GM23338 (cell line): ENCODE measurements around the gene AHNAK2. TPM values are rescaled to one million over a fixed set of nuclear protein-coding genes. Genes with fewer than 3 reads are reported as not detected.

ENCODE experiments used
- ATAC-seq: fragments of 200-7000 bp; cut with Tn5 transposase; 3 replicates; pipeline ENCODE4 v1.9.1; 2020
- DNase-seq: peaks from one replicate; pipeline ENCODE4 v3.0.0-alpha.2; 2015; ENCODE audit warnings: low spot score
- H2AFZ ChIP-seq: fragments of 200-600 bp; sonication (generic); 2 replicates; pipeline ENCODE4 v1.8.0; 2016; ENCODE audit warnings: antibody characterized with exemption, mild to moderate bottlenecking, moderate library complexity
- H3F3A ChIP-seq: fragments of 200-600 bp; sonication (generic); replicated peaks from 2 replicates; pipeline ENCODE4 v1.8.0; 2017; ENCODE audit warnings: antibody characterized with exemption, mixed run types, low read depth
- H3K27ac ChIP-seq: fragments of 200-600 bp; sonication (generic); 2 replicates; pipeline ENCODE4 v1.6.1; 2016; ENCODE audit warnings: low read depth
- H3K27me3 ChIP-seq: fragments of 200-600 bp; sonication (generic); 2 replicates; pipeline ENCODE4 v1.8.0; 2016; ENCODE audit warnings: mild to moderate bottlenecking, mixed run types, moderate library complexity; ENCODE audit not compliant: insufficient read depth
- H3K36me3 ChIP-seq: fragments of 200-600 bp; sonication (generic); 2 replicates; pipeline ENCODE4 v1.8.0; 2016; ENCODE audit warnings: mild to moderate bottlenecking; ENCODE audit not compliant: insufficient read depth
- H3K4me1 ChIP-seq: fragments of 200-600 bp; sonication (generic); 2 replicates; pipeline ENCODE4 v1.8.0; 2016; ENCODE audit warnings: mild to moderate bottlenecking, moderate library complexity; ENCODE audit not compliant: insufficient read depth
- H3K4me2 ChIP-seq: fragments of 200-600 bp; sonication (generic); 2 replicates; pipeline ENCODE4 v1.7.1; 2017; ENCODE audit warnings: mixed run types
- H3K4me3 ChIP-seq: fragments of 200-600 bp; sonication (generic); 2 replicates; pipeline ENCODE4 v1.6.1; 2016; ENCODE audit warnings: mixed run types
- H3K79me2 ChIP-seq: fragments of 200-600 bp; sonication (generic); replicated peaks from 2 replicates; pipeline ENCODE4 v1.8.0; 2017; ENCODE audit warnings: mild to moderate bottlenecking; ENCODE audit not compliant: insufficient read depth
- H3K9me2 ChIP-seq: fragments of 200-600 bp; sonication (generic); 2 replicates; pipeline ENCODE4 v1.8.0; 2017; ENCODE audit not compliant: insufficient read depth
- H4K20me1 ChIP-seq: fragments of 200-600 bp; sonication (generic); replicated peaks from 2 replicates; pipeline ENCODE4 v1.8.0; 2017; ENCODE audit warnings: mild to moderate bottlenecking; ENCODE audit not compliant: insufficient read depth
- H3K27ac Mint-ChIP-seq: 2 replicates; pipeline ENCODE4 v1.8.0; 2020; ENCODE audit warnings: inconsistent platforms, mild to moderate bottlenecking, moderate library complexity, mixed read lengths
- H3K27me3 Mint-ChIP-seq: 3 replicates; pipeline ENCODE4 v1.8.0; 2022; ENCODE audit warnings: low read depth, mild to moderate bottlenecking, moderate library complexity, mixed read lengths, inconsistent platforms; ENCODE audit not compliant: insufficient read depth, poor library complexity
- H3K36me3 Mint-ChIP-seq: 3 replicates; pipeline ENCODE4 v1.8.0; 2021; ENCODE audit warnings: low read depth, mild to moderate bottlenecking, inconsistent platforms, moderate library complexity, mixed read lengths
- H3K4me1 Mint-ChIP-seq: 3 replicates; pipeline ENCODE4 v1.8.0; 2020; ENCODE audit warnings: mild to moderate bottlenecking, inconsistent platforms, mixed read lengths
- H3K4me3 Mint-ChIP-seq: 3 replicates; pipeline ENCODE4 v1.8.0; 2021; ENCODE audit warnings: moderate library complexity, mild to moderate bottlenecking, inconsistent platforms, mixed read lengths
- H3K9me3 Mint-ChIP-seq: 3 replicates; pipeline ENCODE4 v1.8.0; 2020; ENCODE audit warnings: moderate library complexity, mild to moderate bottlenecking, inconsistent platforms, mixed read lengths
- JUNB ChIP-seq: IDR thresholded peaks from one replicate; pipeline ENCODE4 v1.6.1; 2016; ENCODE audit warnings: antibody characterized with exemption; ENCODE audit not compliant: unreplicated experiment
- NANOG ChIP-seq: IDR thresholded peaks from 2 replicates; pipeline ENCODE4 v1.6.1; 2016; ENCODE audit warnings: antibody characterized with exemption, borderline replicate concordance
- STAT1 ChIP-seq: IDR thresholded peaks from one replicate; pipeline ENCODE4 v1.6.1; 2016; ENCODE audit warnings: antibody characterized with exemption; ENCODE audit not compliant: unreplicated experiment
- ZNF114 ChIP-seq: fragments of 250-450 bp; sonication (Bioruptor Pico); IDR thresholded peaks from 2 replicates; pipeline ENCODE4 v1.5.0; 2020; ENCODE audit warnings: mild to moderate bottlenecking, moderate library complexity
- ZNF331 ChIP-seq: fragments of 250-450 bp; sonication (Bioruptor Pico); IDR thresholded peaks from 2 replicates; pipeline ENCODE4 v1.5.0; 2020; ENCODE audit warnings: low read depth, mild to moderate bottlenecking, moderate library complexity
- polyA plus RNA-seq: library from polyadenylated mRNA; unstranded; fragments of >200 nt; fragmentation: Nextera tagmentation; extraction: Ambion mirVana; gene quantifications from 2 replicates; pipeline ENCODE4 v1.2.1, GENCODE V29; 2016
- total RNA-seq: library from RNA; depleted of rRNA; stranded (reverse); fragments of >200 nt; shearing (Covaris generic); gene quantifications from 2 replicates; pipeline ENCODE4 v1.2.3, GENCODE V29; 2014
- TF ChIP-seq, protein P1 (sequence below): IDR thresholded peaks from 2 replicates; pipeline ENCODE4 v1.6.1; 2016; ENCODE audit warnings: antibody characterized with exemption
- TF ChIP-seq, protein P2 (sequence below): fragments of 250-450 bp; sonication (Bioruptor Pico); IDR thresholded peaks from 2 replicates; pipeline ENCODE4 v1.5.0; 2020; ENCODE audit warnings: mild to moderate bottlenecking, moderate library complexity
- TF ChIP-seq, protein P3 (sequence below), 2 experiments: fragments of 200-600 bp in 1 of 2; sonication (generic) in 1 of 2; conservative IDR thresholded peaks; 2 replicates each; pipeline versions ENCODE4 v1.5.1 to v1.6.1; 2016 to 2017; ENCODE audit warnings: antibody characterized with exemption in 2 of 2, low read depth in 2 of 2, mild to moderate bottlenecking in 2 of 2, moderate library complexity in 1 of 2

AHNAK2 gene
- total and polyA plus RNA-seq, 2 experiments from 2014 or later = 1.1 to 2.6 TPM

DNA sequence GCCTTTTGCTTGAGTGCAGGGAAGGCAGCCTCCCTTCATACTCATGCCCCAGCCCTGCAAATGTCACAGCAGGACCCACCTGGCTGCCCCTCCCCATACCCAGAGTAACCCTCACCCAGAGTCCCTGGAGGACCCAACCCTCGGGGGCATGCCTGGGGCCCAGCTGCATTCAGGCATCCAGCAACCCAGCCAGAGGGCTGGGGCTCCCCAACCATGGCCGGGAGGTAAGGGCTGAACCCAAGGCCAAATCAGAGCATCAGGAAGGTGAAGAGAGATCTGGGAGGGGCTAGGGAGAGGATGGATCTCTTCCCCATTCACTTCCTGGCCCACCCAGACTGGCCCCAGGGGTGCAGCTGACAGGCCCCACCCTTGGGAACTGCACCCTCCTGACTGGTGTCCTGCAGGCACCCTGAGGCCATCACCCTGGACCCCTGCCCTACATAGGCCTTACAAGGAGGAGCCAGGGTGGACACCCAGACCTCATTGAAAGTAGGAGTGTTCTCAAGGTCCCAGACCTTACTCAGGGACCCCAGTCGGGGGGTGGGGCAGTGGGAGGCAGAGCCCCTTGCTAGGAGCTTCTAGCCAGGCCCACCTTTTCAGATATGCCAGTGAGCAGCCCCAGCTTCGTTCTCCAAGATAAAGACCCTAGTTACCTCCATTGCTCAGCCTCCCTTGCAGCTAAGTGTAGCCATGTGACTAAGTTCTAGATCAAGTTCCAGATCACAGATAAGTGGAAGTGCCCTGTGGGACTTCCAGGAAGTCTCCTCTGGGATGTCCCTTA is 54.3 kb downstream of the AHNAK2 start (continued):
- TF ChIP-seq, protein P1, sequence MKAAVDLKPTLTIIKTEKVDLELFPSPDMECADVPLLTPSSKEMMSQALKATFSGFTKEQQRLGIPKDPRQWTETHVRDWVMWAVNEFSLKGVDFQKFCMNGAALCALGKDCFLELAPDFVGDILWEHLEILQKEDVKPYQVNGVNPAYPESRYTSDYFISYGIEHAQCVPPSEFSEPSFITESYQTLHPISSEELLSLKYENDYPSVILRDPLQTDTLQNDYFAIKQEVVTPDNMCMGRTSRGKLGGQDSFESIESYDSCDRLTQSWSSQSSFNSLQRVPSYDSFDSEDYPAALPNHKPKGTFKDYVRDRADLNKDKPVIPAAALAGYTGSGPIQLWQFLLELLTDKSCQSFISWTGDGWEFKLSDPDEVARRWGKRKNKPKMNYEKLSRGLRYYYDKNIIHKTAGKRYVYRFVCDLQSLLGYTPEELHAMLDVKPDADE = no peak
- no peak for TF ChIP-seq JUNB
- TF ChIP-seq, protein P2, sequence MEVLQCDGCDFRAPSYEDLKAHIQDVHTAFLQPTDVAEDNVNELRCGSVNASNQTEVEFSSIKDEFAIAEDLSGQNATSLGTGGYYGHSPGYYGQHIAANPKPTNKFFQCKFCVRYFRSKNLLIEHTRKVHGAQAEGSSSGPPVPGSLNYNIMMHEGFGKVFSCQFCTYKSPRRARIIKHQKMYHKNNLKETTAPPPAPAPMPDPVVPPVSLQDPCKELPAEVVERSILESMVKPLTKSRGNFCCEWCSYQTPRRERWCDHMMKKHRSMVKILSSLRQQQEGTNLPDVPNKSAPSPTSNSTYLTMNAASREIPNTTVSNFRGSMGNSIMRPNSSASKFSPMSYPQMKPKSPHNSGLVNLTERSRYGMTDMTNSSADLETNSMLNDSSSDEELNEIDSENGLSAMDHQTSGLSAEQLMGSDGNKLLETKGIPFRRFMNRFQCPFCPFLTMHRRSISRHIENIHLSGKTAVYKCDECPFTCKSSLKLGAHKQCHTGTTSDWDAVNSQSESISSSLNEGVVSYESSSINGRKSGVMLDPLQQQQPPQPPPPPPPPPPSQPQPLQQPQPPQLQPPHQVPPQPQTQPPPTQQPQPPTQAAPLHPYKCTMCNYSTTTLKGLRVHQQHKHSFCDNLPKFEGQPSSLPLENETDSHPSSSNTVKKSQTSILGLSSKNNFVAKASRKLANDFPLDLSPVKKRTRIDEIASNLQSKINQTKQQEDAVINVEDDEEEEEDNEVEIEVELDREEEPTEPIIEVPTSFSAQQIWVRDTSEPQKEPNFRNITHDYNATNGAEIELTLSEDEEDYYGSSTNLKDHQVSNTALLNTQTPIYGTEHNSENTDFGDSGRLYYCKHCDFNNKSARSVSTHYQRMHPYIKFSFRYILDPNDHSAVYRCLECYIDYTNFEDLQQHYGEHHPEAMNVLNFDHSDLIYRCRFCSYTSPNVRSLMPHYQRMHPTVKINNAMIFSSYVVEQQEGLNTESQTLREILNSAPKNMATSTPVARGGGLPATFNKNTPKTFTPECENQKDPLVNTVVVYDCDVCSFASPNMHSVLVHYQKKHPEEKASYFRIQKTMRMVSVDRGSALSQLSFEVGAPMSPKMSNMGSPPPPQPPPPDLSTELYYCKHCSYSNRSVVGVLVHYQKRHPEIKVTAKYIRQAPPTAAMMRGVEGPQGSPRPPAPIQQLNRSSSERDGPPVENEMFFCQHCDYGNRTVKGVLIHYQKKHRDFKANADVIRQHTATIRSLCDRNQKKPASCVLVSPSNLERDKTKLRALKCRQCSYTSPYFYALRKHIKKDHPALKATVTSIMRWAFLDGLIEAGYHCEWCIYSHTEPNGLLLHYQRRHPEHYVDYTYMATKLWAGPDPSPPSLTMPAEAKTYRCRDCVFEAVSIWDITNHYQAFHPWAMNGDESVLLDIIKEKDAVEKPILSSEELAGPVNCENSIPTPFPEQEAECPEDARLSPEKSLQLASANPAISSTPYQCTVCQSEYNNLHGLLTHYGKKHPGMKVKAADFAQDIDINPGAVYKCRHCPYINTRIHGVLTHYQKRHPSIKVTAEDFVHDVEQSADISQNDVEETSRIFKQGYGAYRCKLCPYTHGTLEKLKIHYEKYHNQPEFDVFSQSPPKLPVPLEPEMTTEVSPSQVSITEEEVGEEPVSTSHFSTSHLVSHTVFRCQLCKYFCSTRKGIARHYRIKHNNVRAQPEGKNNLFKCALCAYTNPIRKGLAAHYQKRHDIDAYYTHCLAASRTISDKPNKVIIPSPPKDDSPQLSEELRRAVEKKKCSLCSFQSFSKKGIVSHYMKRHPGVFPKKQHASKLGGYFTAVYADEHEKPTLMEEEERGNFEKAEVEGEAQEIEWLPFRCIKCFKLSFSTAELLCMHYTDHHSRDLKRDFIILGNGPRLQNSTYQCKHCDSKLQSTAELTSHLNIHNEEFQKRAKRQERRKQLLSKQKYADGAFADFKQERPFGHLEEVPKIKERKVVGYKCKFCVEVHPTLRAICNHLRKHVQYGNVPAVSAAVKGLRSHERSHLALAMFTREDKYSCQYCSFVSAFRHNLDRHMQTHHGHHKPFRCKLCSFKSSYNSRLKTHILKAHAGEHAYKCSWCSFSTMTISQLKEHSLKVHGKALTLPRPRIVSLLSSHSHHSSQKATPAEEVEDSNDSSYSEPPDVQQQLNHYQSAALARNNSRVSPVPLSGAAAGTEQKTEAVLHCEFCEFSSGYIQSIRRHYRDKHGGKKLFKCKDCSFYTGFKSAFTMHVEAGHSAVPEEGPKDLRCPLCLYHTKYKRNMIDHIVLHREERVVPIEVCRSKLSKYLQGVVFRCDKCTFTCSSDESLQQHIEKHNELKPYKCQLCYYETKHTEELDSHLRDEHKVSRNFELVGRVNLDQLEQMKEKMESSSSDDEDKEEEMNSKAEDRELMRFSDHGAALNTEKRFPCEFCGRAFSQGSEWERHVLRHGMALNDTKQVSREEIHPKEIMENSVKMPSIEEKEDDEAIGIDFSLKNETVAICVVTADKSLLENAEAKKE (CRISPR knock-in tag) = no peak

DNA sequence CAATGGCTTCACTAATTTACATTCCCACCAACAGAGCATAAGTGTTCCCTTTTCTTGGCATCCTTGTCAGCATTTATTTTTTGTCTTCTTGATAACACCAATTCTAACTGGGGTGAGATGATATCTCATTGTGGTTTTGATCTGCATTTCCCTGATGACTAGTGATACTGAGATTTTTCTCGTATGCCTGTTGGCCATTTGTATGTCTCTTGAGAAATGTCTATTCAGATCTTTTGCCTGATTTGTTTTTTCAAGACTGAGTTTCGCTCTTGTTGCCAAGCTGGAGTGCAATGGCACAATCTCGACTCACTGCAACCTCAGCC is 58.2 kb downstream of the AHNAK2 start:
- no peak overlapping the region for H3K4me3 Mint-ChIP-seq
- no peaks in the 10 kb centered on the region for H3K36me3 Mint-ChIP-seq
- Histone ChIP-seq H4K20me1 (no peaks in the 10 kb centered on the region), H3K4me2 (no peak overlapping the region), H2AFZ (no peak overlapping the region), H3K27me3 (no peaks in the 10 kb centered on the region), H3K4me1 (no peaks in the 10 kb centered on the region), H3F3A (no peaks in the 10 kb centered on the region), H3K27ac (no peak overlapping the region), H3K79me2 (no peaks in the 10 kb centered on the region), H3K9me2 (no peaks in the 10 kb centered on the region), H3K4me3 (no peak overlapping the region), H3K36me3 (no peaks in the 10 kb centered on the region)
- H3K27ac Mint-ChIP-seq = no peak overlapping the region
- DNase-seq = no peak
- peaks cover 2% of the 10 kb centered on the region for H3K27me3 Mint-ChIP-seq
- peaks cover 3% of the 10 kb centered on the region for H3K4me1 Mint-ChIP-seq
- ATAC-seq = no peak
- H3K9me3 Mint-ChIP-seq = no peaks in the 10 kb centered on the region
- TF ChIP-seq STAT1 (no peak), ZNF331 (CRISPR knock-in tag) (no peak), ZNF114 (CRISPR knock-in tag) (no peak), NANOG (no peak)
- TF ChIP-seq, protein P3, sequence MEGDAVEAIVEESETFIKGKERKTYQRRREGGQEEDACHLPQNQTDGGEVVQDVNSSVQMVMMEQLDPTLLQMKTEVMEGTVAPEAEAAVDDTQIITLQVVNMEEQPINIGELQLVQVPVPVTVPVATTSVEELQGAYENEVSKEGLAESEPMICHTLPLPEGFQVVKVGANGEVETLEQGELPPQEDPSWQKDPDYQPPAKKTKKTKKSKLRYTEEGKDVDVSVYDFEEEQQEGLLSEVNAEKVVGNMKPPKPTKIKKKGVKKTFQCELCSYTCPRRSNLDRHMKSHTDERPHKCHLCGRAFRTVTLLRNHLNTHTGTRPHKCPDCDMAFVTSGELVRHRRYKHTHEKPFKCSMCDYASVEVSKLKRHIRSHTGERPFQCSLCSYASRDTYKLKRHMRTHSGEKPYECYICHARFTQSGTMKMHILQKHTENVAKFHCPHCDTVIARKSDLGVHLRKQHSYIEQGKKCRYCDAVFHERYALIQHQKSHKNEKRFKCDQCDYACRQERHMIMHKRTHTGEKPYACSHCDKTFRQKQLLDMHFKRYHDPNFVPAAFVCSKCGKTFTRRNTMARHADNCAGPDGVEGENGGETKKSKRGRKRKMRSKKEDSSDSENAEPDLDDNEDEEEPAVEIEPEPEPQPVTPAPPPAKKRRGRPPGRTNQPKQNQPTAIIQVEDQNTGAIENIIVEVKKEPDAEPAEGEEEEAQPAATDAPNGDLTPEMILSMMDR (conservative IDR thresholded peaks at IDR 0.05; ENCODE audit: low read depth in 2 of 2) = no peak
